ENCODE measurements around the gene C19orf25.
"Not testable (repeated sequence)": the region's sequence is repeated elsewhere in the genome, so short reads cannot be mapped to it uniquely, and the experiment has no call there.

C19orf25 gene

GRCh38 chr19:1481893-1482360 is 2.9 kb upstream of the C19orf25 start:
- no peak for DNase-seq (ENCODE audit: low spot score)

DNA sequence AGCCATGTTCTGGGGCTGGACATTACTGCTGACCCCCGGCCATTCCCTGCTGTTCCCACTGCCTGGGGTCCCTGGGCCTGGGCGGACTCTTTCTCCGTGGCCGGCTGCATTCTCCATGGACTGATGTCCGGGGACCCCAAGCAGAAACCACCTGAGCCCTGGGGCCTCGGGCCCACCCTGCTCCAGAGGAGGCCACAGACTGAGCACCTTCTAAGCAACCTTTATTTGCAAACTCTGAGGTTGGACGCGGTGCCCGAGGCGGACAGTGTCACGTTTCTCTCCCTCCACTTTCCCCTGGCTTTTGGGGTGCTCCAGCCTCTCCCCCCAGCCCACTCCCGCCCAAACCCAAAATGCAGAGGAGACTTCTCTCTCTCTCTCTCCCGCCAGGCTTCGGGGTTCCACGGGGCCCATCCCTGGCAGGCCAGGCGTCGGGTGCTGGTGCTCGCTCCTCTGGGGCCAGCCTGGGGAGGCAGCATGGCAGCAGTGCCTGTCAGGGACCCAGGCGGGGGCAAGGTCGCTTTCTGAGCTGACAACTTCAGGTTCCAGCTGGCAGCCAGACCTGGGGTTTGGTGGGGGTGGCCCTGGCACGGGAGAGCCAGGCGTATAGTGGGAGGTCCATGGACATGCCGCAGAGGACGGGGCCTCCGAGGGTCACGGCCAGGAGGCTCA is 2.3 kb upstream of the C19orf25 start:
- DNase-seq (ENCODE audit: low spot score): no peak

DNA sequence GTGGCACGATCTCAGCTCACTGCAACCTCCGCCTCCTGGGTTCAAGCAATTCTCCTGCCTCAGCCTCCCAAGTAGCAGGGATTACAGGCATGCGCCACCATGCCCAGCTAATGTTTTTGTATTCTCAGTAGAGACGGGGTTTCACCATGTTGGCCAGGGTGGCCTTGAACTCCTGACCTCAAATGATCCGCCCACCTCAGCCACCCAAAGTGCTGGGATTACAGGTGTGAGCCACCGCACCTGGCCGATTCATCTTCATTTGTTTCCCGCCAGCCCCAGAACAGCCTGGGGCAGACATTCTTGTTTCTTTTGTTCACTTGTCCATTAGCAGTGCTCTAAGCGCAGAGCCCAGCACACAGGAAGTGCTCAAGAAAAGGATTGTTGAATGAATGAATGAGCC is 2.0 kb downstream of the C19orf25 start:
- not testable (repeated sequence) for DNase-seq (ENCODE audit: low spot score)

GRCh38 chr19:1475751-1476437 is 3.1 kb downstream of the C19orf25 start:
- DNase-seq (ENCODE audit: low spot score): no peak

- DNase-seq (ENCODE audit: low spot score): no peak
These were observed 4.2 kb downstream of the C19orf25 start for GRCh38 chr19:1474765-1475351.

- no peak for DNase-seq (ENCODE audit: low spot score)
These were observed 4.8 kb downstream of the C19orf25 start for GRCh38 chr19:1474011-1474764.

DNA sequence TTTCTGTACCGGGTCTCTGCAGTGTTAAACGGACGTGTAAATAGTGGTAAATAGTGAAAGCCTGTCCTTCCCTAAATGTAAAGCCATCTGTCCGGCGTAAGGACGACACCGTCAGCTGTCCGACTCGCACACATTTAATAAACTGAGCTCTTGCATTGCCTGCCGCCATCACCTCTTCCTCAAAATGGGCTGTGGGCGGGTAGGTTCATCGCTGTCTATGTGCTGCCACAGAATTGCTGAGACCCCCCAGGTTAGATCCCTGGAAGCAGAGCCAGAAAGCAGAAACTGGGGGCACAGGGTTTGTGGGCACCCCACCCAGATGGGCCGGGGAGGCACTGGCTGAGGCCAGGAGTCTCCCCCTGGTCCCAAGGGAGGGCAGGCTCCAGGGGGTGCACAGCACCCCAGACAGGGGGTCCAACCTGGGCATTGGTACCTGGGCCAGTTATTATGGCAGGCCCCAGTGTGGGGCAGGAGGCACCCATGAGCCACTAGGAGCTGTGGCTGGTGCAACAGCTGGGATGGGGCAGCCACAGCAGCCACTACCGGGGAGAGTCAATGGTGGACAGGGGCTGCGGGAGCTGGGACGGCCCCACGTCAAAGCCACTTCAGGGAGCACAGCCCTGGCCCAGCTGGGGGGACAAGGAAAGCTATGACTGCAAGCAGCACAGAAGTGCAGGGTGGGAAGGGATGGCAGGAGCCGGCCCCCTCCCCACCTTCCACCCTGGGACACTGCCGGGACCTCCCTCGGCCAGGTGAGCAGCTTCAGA is 5.7 kb downstream of the C19orf25 start:
- no peak for DNase-seq (ENCODE audit: low spot score)

DNA sequence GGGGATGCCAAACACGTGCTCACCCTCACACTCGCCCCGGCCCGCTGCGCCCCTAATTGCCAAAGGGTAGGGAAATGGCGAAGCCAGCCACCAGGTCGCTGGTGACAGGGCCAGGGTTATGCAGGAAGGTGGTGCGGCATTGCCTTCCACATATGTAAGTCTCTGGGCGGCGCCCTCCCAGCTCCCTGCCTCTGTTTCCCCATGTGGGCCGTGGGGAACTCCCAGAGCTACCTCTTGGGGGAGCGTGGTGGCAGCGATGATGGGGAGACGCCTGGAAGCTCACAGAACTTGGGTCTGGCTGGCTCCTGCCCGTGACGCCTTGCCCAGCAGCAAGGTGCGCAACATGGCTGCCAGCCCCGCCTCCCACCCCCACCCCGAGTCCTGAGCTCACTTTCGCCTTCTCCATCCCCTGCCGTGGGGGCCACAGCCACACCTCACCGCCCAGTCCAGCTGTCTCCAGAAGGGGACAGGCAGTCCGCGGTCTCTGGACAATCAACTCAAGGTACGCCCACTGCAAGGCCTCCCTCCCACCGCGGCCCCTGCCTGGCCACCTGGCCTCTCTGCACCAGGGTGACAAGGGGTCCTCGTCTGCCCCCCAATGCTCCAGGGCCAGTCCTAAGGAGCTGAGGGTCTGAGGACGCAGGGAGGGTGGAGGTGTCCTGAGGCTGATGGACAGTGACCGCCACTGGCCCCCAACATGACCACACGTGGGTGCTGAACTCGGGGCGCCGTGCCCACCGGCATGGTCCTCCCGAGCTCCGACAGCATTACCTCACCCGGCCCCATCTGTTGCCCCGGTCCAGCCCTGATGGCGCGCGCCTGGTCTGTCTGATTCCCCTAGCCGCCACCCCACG is 6.6 kb downstream of the C19orf25 start:
- peak; percentile 53 for DNase-seq (ENCODE audit: low spot score)

DNA sequence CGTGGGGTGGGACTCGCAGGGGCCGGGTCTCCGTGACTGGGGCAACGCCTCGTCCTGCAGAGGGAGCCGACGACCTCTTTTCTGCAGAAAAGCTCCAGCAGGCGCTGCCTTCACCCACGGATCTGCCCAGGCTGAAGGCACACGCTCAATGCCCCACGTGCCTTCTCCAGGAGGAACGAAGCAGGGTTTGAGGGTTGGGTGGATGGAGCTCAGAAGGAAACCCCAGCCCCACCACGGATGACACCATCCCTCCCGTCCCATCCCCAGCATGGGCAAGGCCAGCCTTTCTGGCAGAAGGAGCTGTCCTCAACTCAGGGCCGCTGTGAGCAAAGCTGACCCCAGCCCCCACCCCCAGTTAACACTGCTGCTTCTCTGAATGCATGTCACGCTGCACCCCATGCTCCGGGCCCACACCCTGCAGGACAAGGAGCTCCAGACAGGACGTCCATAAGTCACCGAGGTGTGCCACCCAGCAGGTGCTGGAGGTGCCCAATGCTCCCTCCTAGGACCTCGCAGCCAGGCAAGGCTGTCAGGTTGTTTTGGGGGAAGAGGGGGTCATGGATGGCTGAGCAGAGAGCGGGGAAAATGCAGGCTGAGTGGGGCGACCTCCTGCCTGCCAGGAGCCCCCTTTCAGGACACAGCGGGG is 7.4 kb downstream of the C19orf25 start:
- no peak for DNase-seq (ENCODE audit: low spot score)

DNA sequence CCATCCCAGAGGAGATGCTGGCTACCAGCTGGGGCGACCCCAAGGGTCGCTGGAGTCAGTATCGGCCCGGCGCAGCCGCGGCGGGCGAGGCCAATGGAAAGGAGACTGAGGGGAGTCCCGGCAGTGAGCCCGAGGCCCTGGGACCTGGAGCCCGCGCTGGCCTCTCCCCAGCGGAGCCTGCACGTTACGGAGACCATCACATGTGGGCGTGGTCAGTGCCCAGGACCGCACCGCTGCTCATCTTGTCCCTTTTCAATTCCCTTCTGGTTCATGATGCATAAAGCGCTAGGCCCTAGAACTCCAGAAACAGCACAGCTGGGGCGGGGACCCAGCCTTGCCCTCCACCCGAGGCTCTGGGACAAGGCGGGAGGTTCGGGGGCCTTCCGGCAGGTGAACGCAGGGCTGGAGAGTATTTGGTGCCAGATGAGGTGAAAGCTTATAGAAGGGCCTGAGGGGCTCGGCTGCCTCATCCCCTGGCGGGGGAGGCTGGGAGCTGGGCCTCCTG is 8.0 kb downstream of the C19orf25 start:
- no peak for DNase-seq (ENCODE audit: low spot score)

GRCh38 chr19:1470305-1471009 is 8.6 kb downstream of the C19orf25 start:
- DNase-seq (ENCODE audit: low spot score): no peak

DNA sequence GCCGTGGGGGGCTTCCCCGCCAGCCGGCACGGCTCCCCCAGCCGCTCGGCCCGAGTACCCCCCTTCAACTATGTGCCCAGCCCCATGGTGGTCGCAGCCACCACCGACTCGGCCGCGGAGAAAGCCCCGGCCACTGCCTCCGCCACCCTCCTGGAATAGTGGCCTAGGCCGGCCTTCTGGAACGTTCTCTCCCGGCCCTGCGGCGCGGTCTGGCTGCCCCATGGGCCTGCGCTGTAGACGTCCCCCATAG is 9.0 kb downstream of the C19orf25 start:
- DNase-seq (ENCODE audit: low spot score): no peak

DNA sequence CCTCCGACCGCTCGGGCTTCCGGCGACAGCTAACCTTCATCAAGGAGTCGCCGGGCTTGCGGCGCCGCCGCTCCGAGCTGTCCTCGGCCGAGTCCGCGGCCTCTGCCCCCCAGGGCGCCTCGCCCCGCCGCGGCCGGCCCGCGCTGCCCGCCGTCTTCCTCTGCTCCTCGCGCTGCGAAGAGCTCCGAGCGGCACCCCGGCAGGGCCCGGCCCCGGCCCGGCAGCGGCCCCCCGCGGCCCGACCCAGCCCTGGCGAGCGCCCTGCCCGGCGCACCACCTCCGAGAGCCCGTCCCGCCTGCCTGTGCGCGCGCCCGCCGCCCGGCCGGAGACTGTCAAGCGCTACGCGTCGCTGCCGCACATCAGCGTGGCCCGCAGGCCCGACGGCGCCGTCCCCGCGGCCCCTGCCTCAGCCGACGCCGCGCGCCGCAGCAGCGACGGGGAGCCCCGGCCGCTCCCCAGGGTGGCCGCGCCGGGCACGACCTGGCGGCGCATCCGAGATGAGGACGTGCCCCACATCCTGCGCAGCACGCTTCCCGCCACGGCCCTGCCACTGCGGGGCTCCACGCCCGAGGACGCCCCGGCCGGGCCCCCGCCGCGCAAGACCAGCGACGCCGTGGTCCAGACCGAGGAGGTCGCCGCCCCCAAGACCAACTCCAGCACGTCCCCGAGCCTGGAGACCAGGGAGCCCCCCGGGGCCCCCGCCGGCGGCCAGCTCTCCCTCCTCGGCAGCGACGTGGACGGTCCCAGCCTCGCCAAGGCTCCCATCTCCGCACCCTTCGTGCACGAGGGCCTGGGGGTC is 9.6 kb downstream of the C19orf25 start:
- DNase-seq (ENCODE audit: low spot score): no peak

- DNase-seq (ENCODE audit: low spot score): no peak
These were observed 10.2 kb downstream of the C19orf25 start for GRCh38 chr19:1468821-1469254.

- DNase-seq (ENCODE audit: low spot score): no peak
These were observed 10.7 kb downstream of the C19orf25 start for GRCh38 chr19:1468274-1468820.

DNA sequence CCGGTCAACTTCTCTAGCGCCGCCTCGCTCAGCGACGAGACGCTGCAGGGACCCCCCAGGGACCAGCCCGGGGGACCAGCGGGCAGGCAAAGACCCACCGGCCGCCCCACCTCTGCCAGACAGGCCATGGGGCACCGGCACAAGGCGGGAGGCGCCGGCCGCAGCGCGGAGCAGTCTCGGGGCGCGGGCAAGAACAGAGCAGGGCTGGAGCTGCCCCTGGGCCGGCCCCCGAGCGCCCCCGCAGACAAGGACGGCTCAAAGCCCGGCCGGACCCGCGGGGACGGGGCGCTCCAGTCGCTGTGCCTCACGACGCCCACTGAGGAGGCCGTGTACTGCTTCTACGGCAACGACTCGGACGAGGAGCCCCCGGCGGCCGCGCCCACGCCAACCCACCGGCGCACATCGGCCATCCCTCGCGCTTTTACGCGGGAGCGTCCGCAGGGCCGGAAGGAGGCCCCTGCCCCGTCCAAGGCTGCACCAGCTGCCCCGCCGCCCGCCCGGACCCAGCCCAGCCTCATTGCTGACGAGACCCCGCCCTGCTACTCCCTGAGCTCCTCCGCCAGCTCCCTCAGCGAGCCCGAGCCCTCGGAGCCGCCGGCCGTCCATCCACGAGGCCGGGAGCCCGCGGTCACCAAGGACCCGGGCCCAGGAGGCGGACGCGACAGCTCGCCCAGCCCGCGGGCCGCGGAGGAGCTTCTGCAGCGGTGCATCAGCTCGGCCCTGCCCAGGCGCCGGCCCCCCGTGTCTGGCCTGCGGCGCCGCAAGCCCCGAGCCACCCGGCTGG is 11.3 kb downstream of the C19orf25 start:
- no peak for DNase-seq (ENCODE audit: low spot score)

GRCh38 chr19:1467215-1467489 is 11.9 kb downstream of the C19orf25 start:
- no peak for DNase-seq (ENCODE audit: low spot score)
